Measurements from ENCODE around the gene TMEM147.

The TMEM147 gene

GRCh38 chr19:35545001-35545854 is at the start of gene TMEM147:
Gene TMEM147 (plus strand): TSS chr19:35545626. CDS start chr19:35545740, 114 bp downstream.
- peak; percentile 72 to 82 for DNase-seq (ENCODE audit: low read depth in 2 of 2)

GRCh38 chr19:35497406-35497805 is 48.0 kb upstream of the TMEM147 start:
- no peak for DNase-seq (ENCODE audit: low read depth in 2 of 2)

GRCh38 chr19:35498220-35498619 is 47.2 kb upstream of the TMEM147 start:
- DNase-seq (ENCODE audit: low read depth in 2 of 2), result no peak

DNA sequence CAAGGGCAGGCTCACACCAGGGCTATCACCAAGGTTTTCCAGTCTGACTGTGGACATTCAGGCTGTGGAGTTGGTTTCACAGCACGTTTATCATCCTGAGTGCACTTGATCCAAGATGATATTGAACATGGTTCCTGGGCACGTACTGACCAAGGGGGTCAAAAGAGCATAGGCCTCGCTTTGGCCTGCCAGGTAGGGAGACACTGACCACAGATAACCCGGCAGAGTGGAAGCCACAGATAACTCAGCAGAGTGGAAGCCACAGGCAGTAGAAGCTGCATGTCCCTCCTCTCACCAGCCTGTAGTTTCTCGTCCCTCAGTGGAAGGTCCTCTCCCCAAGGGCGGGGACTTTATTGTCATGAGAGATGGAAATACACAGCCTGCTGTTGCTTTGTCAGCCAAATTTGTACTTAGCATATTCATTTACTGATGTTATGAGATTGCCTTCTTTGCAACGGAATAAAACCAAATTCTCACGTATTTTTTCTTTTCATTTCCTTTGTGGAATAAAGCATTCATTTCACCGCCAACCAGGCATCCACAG is 46.4 kb upstream of the TMEM147 start:
- DNase-seq (ENCODE audit: low read depth in 2 of 2), result no peak

- DNase-seq (ENCODE audit: low read depth in 2 of 2), result no peak
Measured at GRCh38 chr19:35500611-35501010, 44.8 kb upstream of the TMEM147 start.

DNA sequence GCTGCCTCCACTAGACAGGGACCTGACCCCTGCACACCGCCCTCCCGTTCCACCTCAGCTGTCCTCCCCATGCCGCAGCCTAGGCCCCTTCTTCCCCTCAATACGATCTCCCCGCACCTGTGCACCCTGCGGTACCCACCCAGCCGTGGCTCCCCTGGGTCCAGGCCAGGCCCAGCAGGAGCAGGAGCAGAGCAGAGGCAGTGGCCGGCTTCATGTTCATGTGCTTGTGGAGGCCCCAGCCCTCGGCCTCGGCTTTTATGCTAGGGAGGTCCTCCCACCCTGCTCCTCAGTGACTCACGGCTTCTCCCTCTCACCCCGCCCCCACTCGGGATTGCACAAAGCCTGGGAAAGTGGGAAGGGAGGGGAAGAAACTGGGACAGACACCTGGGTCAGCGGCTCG is 43.7 kb upstream of the TMEM147 start:
- no peak for DNase-seq (ENCODE audit: low read depth in 2 of 2)

- DNase-seq (ENCODE audit: low read depth in 2 of 2), result no peak
Measured at GRCh38 chr19:35502751-35503150, 42.7 kb upstream of the TMEM147 start.

GRCh38 chr19:35506011-35506410 is 39.4 kb upstream of the TMEM147 start:
- no peak for DNase-seq (ENCODE audit: low read depth in 2 of 2)

GRCh38 chr19:35507561-35507960 is 37.9 kb upstream of the TMEM147 start:
- no peak for DNase-seq (ENCODE audit: low read depth in 2 of 2)

- no peak for DNase-seq (ENCODE audit: low read depth in 2 of 2)
Measured at GRCh38 chr19:35508129-35508528, 37.3 kb upstream of the TMEM147 start.

DNA sequence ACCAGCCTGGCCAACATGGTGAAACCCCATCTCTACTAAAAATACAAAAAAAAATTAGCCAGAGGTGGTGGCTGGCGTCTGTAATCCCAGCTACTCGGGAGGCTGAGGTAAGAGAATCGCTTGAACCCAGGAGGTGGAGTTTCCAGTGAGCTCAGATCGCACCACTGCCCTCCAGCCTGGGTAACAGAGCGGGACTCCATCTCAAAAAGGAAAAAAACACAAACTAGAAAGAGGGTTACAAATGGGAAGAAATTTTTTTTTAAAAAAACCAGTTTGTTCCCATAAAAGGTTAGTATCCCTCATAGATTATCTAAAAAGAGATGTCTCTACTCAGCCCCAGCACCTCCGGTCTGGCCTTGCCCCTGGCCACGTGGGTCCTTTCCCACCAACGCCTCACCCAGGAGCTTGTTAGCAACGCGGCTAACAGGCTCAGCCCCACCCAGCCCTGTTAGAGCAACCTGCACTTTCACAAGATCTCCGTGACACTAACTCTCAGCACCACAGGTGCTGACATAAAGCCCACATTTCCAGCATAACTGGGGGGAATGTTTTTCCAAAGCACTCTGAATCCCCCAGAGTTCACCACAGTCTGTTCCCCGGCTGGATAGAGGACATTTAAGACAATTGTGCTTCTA is 36.3 kb upstream of the TMEM147 start:
- DNase-seq (ENCODE audit: low read depth in 2 of 2), result peak in 1 of 2 donors; percentile 21

DNA sequence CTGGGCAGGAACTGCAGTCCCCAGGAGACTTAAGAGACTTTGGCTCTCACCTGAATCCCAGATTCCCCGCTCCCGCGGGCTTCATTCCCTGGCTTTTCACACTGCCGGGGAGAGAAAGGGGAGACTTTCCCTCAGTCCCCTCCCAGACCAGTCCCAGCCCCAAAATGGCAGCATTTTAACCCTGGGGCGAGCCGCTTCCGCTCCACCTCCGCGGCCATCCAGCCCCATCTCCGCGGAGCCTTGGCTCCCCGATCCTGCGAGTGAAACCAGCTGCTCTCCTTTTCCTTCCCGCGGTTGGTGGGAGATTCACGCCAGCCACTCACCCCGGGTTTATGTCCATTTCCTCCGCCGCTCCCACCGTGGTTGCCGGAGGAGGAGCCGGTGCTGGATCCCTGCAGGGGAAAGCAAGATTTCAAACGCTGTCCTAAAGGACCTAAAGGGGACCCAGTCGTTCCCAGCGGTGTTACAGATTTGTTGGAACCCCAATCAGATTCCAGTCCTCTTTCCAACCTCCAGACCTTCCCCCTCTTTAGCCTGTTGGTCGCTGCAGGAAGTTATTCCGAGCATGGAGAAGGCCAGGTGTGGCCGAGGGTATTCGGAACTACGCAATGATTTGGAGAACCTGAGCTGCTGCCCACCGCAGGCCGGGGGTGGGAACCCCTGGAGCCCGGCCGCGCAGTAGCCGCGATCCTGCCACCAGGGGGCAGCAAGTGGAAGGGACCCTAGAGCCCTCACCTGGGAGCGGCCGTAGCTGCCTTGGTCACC is 35.4 kb upstream of the TMEM147 start:
- peak; percentile 38 to 70 for DNase-seq (ENCODE audit: low read depth in 2 of 2)

DNA sequence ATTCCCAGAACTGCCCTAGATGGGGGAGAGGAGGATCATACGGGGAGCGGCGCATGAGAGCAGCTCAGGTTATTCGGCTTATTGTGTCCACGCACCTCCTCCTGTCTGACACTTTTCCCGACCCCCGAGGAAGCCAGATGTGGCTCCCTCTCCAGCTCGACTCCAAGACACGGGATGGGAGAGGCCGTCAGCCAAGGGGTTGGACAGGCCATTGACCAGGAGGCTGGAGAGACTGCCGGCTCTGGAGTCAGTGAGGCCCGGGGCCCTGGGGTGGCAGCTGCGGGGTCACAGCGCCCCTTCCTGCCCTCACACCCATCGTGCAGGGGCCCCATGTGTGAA is 34.8 kb upstream of the TMEM147 start:
- DNase-seq (ENCODE audit: low read depth in 2 of 2), result no peak

GRCh38 chr19:35511337-35511736 is 34.1 kb upstream of the TMEM147 start:
- no peak for DNase-seq (ENCODE audit: low read depth in 2 of 2)

DNA sequence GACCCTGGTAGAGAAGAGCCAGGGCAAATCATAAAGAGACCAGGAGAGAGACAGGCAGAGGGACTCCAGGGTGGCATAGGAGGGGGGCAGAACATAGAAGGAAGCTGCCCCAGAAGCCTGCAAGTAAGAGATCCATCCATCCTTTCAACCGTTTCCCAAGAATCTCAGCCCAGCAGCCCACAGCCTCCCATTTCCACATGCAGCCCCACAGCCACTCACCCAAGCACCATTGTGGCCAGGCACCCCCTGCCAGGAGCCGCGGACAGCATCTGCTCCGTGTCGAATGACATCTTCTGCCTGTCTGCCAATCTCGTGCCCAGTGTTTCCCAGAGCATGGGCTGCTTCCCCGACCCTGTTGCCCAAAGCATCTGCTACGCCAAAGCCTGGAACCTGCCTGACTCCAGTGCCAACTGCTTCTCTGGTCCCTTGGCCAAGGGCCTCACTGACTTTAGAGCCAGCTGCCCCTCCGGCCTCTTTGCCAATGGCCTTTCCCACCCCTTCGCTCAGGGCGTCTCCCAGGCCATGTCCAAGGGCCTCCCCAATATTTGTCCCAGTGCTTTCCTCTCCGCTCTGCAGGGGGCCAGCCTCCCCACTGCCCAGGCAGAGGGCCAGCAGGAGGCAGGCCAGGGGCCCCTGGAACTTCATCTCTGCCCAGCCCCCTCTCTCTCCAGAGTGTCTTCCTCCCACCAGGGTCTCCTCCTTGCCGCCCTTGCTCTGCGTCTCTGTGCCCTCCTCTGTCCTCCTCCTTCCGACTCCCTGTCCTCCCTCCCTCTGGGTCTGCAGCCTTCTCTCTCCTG is 32.4 kb upstream of the TMEM147 start:
- DNase-seq (ENCODE audit: low read depth in 2 of 2), result no peak

DNA sequence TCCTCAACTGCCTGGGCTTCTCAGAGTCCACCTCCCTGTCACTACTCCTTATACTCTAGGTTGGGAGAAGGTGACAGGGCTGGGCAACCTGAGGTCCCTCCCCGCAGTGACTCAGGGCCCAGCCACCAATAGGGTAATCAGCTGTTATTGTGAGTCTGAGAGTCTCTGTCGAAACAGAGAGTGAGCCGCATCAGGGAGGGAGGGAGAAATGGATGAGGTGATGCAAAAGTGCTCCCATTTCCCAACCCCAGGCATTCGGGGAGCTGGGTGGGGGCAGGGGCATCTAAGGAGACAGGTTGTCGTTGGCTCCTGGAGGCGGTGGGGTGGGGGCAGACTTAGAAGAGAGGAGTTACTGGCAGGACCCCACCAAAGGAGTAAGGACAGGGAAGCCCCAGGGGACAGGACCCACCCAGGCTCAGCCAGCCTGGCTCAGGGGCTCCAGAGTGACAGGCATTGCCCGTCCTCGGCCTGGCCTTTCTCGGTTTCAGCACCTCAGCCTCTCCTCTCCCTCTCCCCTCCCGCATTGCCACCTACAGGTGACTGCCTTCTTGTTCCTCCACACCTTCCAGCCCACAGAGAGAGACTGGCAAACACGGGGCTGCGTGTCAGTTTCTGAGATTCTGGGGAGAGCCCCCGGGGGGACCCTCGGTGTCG is 31.7 kb upstream of the TMEM147 start, which contains the start of gene DMKN:
TSS of gene DMKN (minus strand) at position 22 of the 654 bp plus-strand sequence. CDS start 174 bp downstream, outside the sequence.
- DNase-seq (ENCODE audit: low read depth in 2 of 2), result no peak

GRCh38 chr19:35514282-35514809 is 31.1 kb upstream of the TMEM147 start:
- DNase-seq (ENCODE audit: low read depth in 2 of 2), result no peak

- no peak for DNase-seq (ENCODE audit: low read depth in 2 of 2)
Measured at GRCh38 chr19:35516310-35516709, 29.1 kb upstream of the TMEM147 start.

DNA sequence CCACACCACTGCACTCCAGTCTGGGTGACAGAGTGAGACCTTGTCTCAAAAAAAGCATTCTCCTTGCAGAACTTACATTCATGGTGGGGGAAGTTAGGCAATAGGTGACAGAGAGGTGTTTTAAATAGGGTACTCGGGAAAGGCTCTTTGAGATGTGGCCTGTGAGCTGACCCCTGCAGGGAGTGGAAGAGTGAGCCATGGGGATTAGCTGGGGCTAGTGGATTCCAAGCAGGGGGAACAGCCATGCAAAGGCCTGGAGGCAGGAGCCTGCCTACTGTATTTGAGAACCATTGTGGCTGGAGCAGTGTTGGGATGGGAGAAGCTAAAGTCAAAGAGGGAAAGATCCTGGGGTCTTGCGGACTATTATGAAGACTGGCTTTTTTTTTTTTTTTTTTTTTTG is 28.1 kb upstream of the TMEM147 start:
- DNase-seq (ENCODE audit: low read depth in 2 of 2), result no peak

DNA sequence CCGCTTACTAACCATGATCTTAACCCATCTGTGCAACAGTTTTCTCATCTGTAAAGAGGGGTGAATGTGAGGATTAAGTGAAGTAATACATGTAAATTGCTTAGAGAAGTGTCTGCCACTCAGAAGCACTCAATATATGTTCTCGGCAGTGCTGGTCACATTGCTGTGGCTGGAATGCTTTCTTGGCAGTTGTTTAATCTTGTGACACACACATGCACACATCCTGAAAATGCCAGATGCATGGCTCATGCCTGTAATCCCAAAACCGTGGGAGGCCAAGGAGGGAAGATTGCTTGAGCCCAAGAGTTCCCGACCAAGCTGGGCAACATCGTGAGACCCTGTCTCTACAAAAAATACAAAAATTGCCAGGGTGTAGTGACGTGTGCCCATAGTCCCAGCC is 27.1 kb upstream of the TMEM147 start:
- no peak for DNase-seq (ENCODE audit: low read depth in 2 of 2)

- no peak for DNase-seq (ENCODE audit: low read depth in 2 of 2)
Measured at GRCh38 chr19:35519291-35519690, 26.1 kb upstream of the TMEM147 start.

All from stimulated activated CD4-positive, alpha-beta T cell treated with anti-CD3 and anti-CD28 coated beads, Interleukin-15, amount 100 ng/mL, for 48 hours (primary cell).